NCI-H460 (cell line): ENCODE data around the gene RALGAPA2. TPM values are rescaled to one million over a fixed set of nuclear protein-coding genes. Genes with fewer than 3 reads are reported as not detected.

Experiments used
- DNase-seq: peaks from one replicate; pipeline ENCODE4 v3.0.0-alpha.2; 2016; ENCODE audit warnings: low read depth; ENCODE audit errors: extremely low read depth
- total RNA-seq: library from RNA; depleted of rRNA; stranded (reverse); fragments of >200 nt; shearing (Covaris generic); gene quantifications from 2 replicates; pipeline ENCODE4 v1.2.3, GENCODE V29; 2014

The RALGAPA2 gene
- total RNA-seq, 1 experiment from 2014 or later = 9.2 TPM

DNA sequence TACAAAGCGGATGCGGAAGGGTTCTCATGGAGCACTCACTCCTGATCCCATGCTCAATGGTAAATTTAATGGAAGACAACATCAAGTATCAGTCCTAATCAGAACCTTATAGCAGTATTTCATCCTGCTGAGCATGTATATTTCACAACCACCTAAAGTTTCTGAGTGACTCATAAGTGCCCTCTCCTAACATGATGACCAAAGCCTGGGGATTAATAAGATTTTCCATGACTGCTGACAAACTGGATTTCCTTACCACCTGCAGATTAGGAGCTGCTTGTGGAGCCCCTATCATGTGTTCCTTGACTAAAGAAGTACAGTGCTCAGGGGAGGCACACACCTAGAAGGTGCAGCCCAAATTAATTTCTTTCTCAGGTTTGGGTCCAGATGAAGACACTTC lies 231.8 kb downstream of the RALGAPA2 start:
- no peak for DNase-seq

DNA sequence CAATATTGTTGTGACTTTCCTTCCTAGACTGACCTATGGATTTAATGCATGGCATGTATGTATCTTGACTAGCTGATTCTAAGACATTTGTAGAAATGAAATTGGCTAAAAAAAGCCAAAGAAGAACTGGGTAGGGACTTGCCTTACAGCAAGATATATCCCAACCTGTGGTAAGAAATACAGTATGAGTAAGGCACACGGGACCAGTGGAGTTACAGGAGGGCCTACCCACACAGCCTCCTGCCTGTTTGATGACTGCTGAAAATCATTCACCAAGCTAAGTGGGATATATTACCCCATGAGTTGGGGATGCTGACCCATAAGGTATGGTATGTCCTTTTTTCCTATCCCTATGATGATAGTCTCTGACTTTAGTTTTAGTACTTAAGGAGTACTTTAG lies 232.3 kb downstream of the RALGAPA2 start:
- DNase-seq = no peak

DNA sequence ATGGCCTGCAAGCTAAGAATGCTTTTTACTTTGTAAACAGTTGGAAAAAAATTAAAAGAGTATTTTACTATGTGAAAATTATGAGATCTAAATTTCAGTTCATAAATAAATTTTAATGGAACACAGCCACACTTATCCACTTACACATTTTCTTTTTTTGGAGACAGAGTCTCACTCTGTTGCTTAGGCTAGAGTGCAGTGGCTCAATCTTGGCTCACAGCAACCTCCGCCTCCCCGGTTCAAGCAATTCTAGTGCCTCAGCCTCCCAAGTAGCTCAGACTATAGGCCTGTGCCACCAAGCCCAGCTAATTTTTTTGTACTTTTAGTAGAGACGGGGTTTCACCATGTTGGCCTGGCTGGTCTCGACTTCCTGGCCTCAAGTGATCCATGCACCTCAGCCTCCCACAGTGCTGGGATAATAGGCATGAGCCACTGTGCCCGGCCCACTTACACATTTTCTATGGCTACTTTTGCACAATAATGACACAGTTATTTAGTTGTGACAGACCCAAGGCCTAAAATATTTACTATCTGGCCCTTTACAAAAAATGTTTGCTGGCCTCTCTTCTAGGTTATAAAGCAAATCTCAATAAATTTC lies 234.9 kb downstream of the RALGAPA2 start:
- DNase-seq = no peak

DNA sequence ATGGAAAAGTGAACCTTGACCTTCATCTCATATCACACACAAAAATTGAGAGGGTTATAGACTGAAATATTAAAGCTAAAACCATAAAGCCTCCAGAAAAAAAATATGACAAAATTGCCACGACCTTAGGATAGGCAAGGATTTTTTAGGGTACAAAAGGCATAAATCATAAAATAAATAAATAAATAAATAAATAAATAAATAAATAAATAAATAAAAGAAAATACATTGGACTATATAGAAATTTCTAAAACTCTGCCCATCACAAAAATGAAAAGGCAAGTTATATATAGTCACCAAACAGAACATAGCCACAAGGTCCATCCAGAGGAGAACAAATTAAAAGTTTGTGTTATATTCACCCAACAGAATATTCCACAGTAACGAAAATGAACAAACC lies 235.9 kb downstream of the RALGAPA2 start:
- no peak for DNase-seq

DNA sequence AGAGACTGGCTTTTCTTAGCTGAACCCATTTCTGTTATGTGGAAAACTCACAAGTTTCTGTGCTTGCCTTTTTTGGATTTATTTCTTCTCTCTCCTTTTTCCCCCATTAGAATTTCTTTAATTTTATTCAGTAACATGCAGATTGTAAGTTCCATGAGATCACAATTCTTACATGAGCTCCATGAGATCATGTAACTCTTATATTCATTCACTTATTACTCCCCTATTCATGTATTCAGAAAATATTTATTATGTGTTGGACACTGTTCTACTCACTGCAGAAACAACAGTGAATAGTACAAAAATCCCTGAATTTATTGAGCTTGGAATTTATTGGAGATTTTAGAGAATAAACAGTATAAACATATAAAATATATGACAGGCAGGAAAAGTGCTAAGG lies 238.8 kb downstream of the RALGAPA2 start:
- DNase-seq = no peak

DNA sequence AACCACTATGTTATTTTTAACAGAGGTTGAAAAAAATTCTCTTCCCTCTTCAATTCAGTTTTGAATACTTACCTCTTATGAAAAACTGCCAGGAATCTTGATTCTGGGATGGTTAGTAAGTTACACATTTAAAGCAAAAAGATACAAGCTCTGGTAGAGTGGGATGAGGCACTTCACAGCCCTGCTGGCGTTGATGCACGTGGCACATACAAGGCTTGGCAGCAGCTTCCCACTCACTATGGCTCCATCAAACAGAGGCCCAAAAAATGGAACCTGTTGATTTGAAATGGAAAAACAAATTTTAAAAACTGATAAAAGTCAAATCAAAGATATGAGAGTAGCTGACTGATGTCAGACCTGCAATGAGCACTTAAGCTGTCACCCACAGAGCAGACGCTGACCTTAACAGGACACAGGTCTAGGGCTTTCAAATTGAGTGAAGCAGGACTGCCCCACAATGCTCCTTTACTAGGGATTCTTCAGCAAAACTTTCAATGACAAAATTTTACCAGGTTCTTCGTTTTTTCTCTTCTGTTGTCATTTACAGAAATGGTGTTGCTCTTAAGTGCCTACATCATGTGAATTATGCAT lies 239.7 kb downstream of the RALGAPA2 start:
- no peak for DNase-seq

DNA sequence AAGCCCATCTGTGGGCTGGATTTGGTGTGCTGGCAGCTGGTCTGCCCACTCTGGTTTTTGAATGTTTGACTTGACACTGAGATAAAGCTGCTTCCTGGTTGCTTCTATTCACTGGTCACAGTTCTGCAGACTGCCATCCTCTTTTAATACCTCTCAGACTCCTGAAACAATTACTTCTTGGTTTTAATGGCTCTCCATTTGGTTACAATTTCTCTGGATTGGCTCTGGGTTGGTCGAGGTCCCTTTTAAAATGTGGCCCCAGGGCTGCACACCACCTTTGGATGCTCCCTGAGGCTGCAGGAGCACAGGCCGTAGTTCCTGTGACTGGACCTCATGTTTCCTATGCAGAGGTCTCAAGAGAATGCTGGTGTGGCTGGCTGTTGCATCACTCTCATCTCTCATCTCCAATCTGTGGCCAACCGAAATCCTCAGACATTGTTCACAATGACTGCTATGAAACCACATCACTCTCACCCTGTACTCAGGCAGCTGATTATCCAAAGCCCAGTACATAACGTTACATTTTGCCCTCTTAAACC lies 246.0 kb downstream of the RALGAPA2 start:
- DNase-seq = no peak

DNA sequence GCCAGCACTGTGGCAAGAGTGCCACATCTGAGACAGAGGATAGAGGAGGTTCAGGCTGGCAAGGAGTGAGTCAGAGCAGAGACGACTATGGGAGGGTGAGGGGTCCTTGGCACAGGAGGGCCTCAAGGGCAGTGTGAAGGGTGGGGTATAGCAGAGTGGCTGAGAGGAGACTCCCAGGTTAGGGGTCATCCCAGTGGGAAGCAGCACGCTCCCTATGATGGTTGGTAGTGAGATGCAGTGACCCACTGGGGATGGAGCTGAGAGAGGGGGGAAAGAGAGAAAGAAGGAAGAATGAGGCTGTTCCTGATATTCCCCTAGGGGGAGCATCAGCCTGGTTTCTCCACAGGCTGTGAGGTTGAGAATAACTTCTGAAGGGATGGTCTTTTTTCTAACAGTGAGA lies 247.2 kb downstream of the RALGAPA2 start:
- DNase-seq = no peak

DNA sequence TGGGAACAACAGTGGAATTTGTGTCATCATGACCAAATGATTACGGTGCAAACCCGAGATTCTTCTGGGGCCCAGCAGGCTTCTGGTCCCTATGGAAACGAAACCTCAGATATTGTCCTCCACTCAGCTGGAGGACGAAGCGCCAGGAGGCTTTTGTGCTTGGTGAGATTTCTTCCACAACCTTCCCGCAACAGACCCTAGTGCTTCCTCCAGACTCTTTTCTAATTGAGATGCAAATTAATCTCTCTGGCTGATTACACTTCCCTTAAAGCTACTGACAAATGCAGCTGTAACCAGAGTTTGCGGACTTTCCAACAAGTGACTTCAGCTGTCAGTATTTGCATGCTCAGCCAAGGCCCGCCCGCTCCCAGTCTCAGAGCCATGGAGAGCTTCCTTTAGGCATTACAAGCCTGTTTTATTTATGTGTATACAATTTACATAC lies 248.5 kb downstream of the RALGAPA2 start:
- DNase-seq = no peak

DNA sequence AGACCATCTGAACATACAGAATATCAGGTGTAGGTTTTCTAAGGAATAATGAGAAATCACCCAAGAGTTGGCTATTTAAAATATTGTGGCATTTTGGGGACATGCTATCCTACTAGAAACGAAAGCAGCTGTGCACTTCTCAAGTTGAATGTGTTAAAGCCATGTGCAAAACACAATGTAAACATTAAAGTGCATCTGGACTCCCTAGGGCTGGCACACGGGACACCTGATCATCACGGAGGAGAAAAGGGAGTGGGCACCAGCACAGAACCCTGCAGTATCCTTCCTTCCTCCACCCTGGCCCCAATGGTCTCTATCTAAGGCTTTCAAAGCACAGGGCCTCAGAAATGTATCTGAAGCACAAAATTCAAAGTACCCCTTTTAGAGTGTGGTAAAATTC lies 250.3 kb downstream of the RALGAPA2 start:
- DNase-seq = no peak

DNA sequence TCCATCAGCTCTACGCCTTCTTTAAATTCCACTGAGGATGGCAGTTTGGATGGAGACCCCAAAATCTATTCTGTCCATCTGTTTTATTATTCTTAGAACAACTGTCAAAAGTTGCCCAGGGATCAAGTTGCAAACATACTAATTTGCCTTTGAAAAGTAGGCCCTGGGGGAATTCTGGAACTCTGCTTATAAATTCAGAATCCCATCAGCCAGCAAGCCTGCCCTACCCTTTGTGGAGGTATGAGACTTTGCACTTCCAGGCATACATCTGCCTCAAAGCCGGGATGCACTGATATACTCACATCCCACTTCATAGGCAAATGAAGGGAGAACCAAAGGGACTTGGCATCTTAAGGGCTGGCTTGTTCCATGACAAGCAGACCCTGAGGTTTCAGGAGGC lies 250.9 kb downstream of the RALGAPA2 start:
- DNase-seq = no peak

DNA sequence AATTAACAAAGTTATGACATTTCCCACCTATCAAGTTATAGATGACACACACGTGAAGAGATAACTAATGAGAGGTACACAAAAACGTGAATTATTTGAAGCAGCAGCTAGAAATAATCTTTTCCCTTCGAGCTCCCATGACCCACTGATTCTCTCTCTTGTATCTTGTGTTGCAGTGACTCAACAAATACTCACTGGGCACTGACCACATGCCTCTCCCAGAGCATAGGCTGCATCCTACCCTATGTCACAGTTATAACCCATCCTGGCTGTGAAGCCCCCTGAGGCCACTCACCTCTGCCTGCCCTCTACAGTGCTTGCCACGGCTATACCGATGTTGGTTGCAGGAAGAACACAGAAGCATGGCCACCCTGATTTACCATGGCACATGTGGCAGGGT lies 252.7 kb downstream of the RALGAPA2 start:
- DNase-seq = no peak

DNA sequence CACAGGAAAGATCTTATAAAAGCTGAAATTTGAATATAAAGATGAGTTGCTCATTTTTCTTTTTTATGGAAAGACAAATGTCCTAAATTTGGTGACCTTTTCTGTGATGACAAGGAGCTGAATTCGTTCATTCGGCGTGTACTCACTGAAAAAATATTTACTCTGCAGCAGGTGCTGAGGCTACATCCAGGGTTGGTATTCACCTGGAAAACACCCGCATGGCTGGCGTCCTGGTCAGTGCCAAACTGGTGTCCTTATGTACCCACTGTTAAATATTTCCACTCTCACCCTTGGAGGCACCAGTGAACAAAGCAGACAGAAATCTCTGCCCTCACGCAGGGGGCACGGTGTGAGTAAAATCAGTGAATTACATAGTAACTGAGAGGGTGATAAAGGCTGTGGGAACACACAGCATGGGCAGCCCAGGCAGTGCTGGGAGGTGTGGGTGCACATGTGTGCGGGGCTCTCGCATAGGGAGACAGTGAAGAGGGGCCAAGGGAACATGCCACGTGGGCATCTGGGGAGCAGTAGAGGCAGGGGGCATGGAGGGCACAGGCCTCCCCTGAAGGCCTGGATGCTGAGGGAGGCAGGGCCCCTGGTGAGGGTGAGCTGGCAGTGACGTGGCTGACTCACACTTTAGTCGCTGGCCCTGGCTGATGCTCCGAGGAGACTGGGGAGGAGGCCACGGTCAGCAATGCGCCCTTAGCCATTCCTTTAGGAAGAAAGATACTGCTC lies 254.9 kb downstream of the RALGAPA2 start:
- DNase-seq = no peak

DNA sequence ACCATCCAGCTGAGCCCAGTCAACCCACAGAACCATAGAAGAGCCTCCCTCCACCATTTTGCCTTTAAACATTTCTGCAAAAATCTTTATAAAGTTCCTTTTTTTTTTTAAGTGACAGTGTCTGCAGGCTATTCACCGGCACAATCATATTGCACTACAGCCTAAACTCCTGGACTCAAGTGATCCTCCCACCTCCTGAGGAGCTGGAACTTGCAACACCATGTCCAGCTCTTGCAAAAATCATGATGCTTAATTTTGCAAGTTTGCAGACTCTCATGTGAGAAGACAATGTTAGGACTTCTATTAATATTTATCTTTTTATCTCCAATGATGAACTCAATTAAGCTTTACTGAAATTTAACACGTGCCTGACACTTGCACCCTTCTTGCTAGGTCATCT lies 255.7 kb downstream of the RALGAPA2 start:
- no peak for DNase-seq

DNA sequence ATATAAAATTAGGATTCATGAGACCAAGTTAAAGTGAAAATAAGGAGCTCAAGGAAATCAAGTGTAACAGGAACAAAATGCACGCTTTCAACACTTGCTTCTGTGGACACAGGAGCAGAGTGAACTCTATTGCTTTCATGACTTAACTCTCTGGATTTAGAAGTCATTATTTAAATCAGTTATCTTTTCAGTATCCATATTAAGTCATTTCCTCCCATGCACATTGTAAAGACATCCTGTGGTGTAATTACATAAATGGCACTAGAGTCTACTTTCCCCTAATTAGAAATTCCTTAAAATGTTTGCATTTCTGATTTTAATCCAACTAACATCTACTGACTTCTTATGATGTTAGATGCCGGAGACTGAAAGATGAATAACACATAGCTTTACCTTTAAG lies 256.5 kb downstream of the RALGAPA2 start:
- no peak for DNase-seq

DNA sequence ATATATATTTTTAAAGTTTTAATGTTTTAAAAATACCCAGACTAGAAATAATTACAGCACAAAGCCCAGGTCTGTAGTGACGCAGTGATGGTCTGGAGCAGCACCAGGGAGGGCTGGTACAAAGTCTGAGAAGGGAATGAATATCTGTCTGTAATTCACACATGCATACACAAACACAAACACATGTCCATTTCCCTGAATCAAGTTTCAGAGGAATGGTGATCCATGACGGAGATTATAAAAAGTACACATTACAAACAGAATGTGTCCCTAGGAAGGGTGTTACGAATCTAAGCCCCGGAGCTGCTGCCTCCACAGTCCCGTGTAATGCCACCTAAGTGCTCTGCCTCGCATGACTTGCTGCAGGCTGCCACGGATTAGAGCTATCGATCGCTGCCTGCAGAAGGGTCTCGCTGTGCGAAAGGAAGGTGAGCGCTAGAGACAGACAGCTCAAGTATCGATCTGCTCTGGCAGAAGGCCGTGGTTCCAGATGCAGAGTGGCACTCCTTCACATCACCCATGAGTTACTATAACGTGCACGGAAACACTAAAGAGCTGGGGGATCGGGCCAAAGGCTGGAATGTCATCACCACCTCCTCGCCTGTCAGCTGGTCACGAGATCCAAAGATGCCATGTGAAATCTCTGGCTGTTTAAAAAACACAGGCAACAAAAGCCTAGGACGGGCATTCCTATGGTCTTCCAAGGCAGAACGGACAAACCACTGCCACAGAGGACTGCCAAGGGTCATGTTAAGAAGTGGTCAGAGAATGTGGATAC lies 257.4 kb downstream of the RALGAPA2 start:
- no peak for DNase-seq

DNA sequence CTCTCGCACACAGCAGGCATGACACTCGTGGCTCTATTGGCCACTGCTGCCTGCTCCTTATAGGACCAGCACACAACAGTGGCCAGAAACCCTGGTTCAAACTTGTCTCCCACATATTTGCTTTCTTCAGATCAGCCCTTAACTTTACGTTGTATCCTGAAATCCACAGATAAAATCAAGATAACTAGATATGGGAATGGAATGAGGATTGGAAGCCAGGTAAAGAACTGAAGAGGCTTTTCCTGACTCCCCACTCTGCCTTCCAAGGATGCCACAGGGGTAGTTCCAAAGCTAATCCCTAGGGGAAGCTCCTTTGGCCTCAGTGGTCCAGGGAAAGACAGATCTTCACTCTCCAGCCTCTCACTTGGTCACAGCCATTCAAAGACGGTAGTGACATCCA lies 258.1 kb downstream of the RALGAPA2 start:
- DNase-seq = no peak

DNA sequence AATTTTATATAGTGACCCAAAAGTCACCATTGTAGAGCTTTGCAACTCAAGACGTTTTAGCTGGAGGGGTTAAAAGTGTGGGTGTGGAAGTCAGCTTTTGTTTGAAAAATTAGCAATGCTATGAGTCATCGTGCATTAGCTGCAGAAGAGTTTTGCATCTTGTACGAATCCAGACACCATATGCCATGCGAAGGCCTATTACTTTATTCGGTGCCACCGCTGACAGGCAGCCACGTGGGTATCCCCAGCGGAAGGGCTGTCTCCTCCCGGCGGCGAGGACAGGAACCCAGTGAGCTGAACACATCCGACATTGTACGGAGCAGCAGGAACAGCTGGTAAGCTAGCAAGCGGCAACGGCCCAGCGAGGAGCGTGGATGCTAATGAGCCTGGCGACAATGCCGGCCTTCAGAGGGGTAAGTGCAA lies 260.2 kb downstream of the RALGAPA2 start:
- no peak for DNase-seq

DNA sequence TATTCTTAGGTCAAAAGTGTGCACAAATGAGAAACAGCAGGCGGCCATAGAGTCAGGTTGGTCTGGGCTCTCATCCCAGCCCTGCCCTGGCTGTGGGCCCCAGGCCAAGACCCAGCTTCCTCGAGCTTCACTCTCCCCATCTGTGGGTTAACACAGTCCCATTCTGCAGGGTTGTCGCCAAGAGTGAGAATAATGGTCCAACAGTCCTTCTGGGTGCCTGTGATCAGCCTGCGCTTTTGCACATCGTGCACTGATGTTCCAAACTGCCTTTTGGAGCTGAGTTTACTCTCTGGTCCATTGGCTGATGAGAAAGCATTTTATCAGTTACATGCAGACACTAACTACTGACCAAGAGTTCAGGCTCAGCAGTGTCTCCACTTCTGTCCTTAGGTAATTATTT lies 261.9 kb downstream of the RALGAPA2 start:
- no peak for DNase-seq

DNA sequence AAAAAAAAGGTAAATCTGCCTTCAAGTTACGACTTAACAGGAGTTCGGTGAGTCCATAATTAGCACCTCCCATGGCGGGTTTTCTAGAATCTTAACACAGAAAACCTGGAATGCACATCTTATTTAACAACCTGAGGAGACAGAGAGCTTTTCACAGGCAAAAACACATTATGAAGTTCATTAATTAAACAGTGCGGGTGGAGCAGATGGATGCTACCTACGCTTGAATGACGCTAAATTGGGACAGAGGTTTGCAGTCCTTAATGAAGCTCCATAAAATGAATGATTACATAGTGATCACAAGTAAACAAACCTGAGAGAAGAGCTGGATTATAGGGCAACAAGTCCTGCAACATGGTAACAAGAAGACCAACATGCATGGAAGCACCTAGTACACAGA lies 263.6 kb downstream of the RALGAPA2 start:
- DNase-seq = no peak

DNA sequence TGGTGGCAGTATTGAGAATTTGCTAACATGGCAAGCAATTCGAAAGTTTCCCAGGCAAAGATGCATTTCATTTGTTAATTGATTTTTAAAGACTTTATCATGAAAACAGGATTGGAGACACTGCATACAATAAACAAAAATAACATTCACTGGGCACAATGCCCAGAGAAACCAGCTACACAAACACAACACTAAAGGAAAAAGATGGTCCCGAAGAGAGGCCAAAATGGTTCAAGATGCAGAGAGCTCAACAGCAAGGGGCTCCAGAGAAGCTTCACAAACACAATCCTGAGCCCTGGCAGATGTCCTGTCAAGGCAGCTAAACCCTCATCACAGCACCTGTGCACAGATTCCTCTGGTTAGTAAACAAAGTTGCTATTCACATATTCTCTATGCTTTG lies 265.2 kb downstream of the RALGAPA2 start:
- DNase-seq = no peak
